Measurements from ENCODE around the gene MCF2L. TPM values are rescaled to one million over a fixed set of nuclear protein-coding genes. Genes with fewer than 3 reads are reported as not detected.

Gene MCF2L
- polyA plus RNA-seq, 1 donor (not counting 4 experiments of a cell fraction or from before 2014, with no cell fraction given): 0.14 TPM

- Histone ChIP-seq H3K9ac (ENCODE audit: control insufficient read depth, extremely low read depth, insufficient read depth, low read length) (no peak overlapping the region), H3K79me2 (ENCODE audit: control insufficient read depth, insufficient read depth, low read length) (no peaks in the 10 kb centered on the region), H3K9me1 (ENCODE audit: control insufficient read depth, extremely low read depth, insufficient read depth, low read length) (no peaks in the 10 kb centered on the region), H3K9me3 (ENCODE audit: control insufficient read depth, low read depth, low read length) (no peaks in the 10 kb centered on the region), H3K4me3 (ENCODE audit: control insufficient read depth in 2 of 3, extremely low read depth in 1 of 3, insufficient read depth in 2 of 3, low read depth in 1 of 3, low read length in 3 of 3) (no peak overlapping the region), H3K27ac (ENCODE audit: control insufficient read depth, insufficient read depth, low read length) (no peak overlapping the region), H4K20me1 (ENCODE audit: control insufficient read depth, extremely low read depth, insufficient read depth, low read length) (no peaks in the 10 kb centered on the region), H3K4me1 (ENCODE audit: control insufficient read depth, extremely low read depth, insufficient read depth, low read length) (peaks cover 5% of the 10 kb centered on the region), H3K4me2 (ENCODE audit: control insufficient read depth, extremely low read depth, insufficient read depth, low read depth, low read length) (no peak overlapping the region), H3K36me3 (ENCODE audit: control insufficient read depth in 2 of 2, extremely low read depth in 1 of 2, insufficient read depth in 2 of 2, low read length in 2 of 2) (no peaks in the 10 kb centered on the region), H3K27me3 (ENCODE audit: control insufficient read depth, extremely low read depth, insufficient read depth, low read length) (peaks cover 61% of the 10 kb centered on the region), H2AFZ (ENCODE audit: control insufficient read depth, low read length) (no peak overlapping the region)
- no peak for FAIRE-seq
- DNase-seq (ENCODE audit: low read depth, low spot score): no peak
- dilution Hi-C loops (cut with MboI; ENCODE audit: extremely low pct_ligation_motif_present, low sequenced_read_pairs): no loop called here
- TF ChIP-seq CTCF (optimal IDR thresholded peaks at IDR 0.05 in 1 of 3, IDR thresholded peaks at IDR 0.05 in 1 of 3, conservative IDR thresholded peaks at IDR 0.05 in 1 of 3; ENCODE audit: extremely low read depth in 1 of 3, insufficient read depth in 2 of 3, low read length in 3 of 3): no peak
- no peak for TF ChIP-seq EZH2 (IDR thresholded peaks at IDR 0.05; ENCODE audit: low read length)
These were observed 29.7 kb downstream of the MCF2L start for GRCh38 chr13:112998521-112999280.

DNA sequence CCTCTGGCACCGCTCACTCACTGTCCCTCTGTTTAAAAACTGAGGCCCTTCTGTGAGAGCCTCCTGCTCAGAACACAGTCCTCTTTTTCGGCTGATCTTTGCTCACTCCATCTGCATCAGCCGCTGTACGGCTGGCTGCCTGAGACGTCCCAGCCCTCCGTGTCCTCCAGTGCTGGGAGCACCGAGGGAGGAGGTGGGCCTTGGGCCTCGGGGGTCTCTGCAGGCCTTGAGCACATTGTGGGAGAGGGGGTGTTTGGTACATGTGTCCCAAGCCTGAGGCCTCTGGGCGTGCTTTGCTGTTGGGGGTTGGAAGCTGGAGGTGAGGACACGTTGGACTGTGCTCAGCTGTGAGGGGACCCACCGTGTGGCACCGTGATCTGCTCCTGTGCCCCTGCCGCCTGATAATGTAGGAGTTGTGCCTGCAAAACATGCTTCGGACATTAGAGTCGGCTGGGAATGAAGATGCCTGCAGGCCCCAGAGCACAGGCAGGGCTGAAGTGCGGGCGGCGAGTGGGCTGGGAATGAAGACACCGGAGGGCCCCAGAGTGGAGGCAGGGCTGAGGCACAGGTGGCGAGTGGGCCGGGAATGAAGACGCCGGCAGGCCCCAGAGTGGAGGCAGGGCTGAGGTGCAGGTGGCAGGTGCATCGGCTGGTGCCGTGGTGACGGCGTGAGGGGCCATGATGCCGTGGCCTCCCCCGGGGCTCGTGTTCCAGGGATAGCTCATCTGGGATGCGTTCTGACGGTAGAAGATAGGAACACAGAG, 30.6 kb downstream of the MCF2L start:
- Histone ChIP-seq H3K27ac (ENCODE audit: control insufficient read depth, insufficient read depth, low read length) (no peak overlapping the region), H3K4me1 (ENCODE audit: control insufficient read depth, extremely low read depth, insufficient read depth, low read length) (peaks cover 5% of the 10 kb centered on the region), H3K4me2 (ENCODE audit: control insufficient read depth, extremely low read depth, insufficient read depth, low read depth, low read length) (no peak overlapping the region), H3K9ac (ENCODE audit: control insufficient read depth, extremely low read depth, insufficient read depth, low read length) (no peak overlapping the region), H2AFZ (ENCODE audit: control insufficient read depth, low read length) (no peak overlapping the region), H3K9me1 (ENCODE audit: control insufficient read depth, extremely low read depth, insufficient read depth, low read length) (no peaks in the 10 kb centered on the region), H3K27me3 (ENCODE audit: control insufficient read depth, extremely low read depth, insufficient read depth, low read length) (peaks cover 61% of the 10 kb centered on the region), H4K20me1 (ENCODE audit: control insufficient read depth, extremely low read depth, insufficient read depth, low read length) (no peaks in the 10 kb centered on the region), H3K79me2 (ENCODE audit: control insufficient read depth, insufficient read depth, low read length) (no peaks in the 10 kb centered on the region), H3K4me3 (ENCODE audit: control insufficient read depth in 2 of 3, extremely low read depth in 1 of 3, insufficient read depth in 2 of 3, low read depth in 1 of 3, low read length in 3 of 3) (no peak overlapping the region), H3K36me3 (ENCODE audit: control insufficient read depth in 2 of 2, extremely low read depth in 1 of 2, insufficient read depth in 2 of 2, low read length in 2 of 2) (no peaks in the 10 kb centered on the region), H3K9me3 (ENCODE audit: control insufficient read depth, low read depth, low read length) (no peaks in the 10 kb centered on the region)
- no peak for TF ChIP-seq EZH2 (IDR thresholded peaks at IDR 0.05; ENCODE audit: low read length)
- TF ChIP-seq CTCF (optimal IDR thresholded peaks at IDR 0.05 in 1 of 3, IDR thresholded peaks at IDR 0.05 in 1 of 3, conservative IDR thresholded peaks at IDR 0.05 in 1 of 3; ENCODE audit: extremely low read depth in 1 of 3, insufficient read depth in 2 of 3, low read length in 3 of 3): no peak
- no peak for FAIRE-seq
- dilution Hi-C loops (cut with MboI; ENCODE audit: extremely low pct_ligation_motif_present, low sequenced_read_pairs): no loop called here
- no peak for DNase-seq (ENCODE audit: low read depth, low spot score)

All from keratinocyte (primary cell).